Testis (tissue), 2 donors: ENCODE data around the gene ACVRL1.

Experiments used
- CTCF ChIP-seq, 3 experiments: fragments of 450-650 bp in 2 of 3; fragments of 200-600 bp in 1 of 3; sonication (generic) in 1 of 3; IDR thresholded peaks; one replicate each; pipeline ENCODE4 v1.5.1; 2016 to 2019; ENCODE audit warnings: antibody characterized with exemption in 3 of 3, mild to moderate bottlenecking in 2 of 3, moderate library complexity in 1 of 3
- POLR2A ChIP-seq: fragments of 450-650 bp; IDR thresholded peaks from one replicate; pipeline ENCODE4 v1.6.1; 2017; ENCODE audit warnings: antibody characterized with exemption, mild to moderate bottlenecking, moderate library complexity

GRCh38 chr12:51870504-51870903, 36.8 kb upstream of the ACVRL1 start:
- TF ChIP-seq CTCF (IDR thresholded peaks at IDR 0.05) (no peak), POLR2A (no peak)
